GM12878 (cell line): ENCODE measurements around the gene CRYBA1.
A peak's percentile ranks its signal among the peaks of the same experiment; 100 is the strongest.

Source experiments
- EP300 ChIP-seq, 2 experiments: fragments of 150-350 bp in 1 of 2; IDR thresholded peaks; 2 replicates each; pipeline ENCODE4 v1.6.1; 2011 to 2012; ENCODE audit warnings: low read depth in 2 of 2, low read length in 2 of 2, borderline replicate concordance in 1 of 2, improper control_type of control experiment in 1 of 2, inconsistent platforms in 1 of 2; ENCODE audit not compliant: control insufficient read depth in 1 of 2
- MYC ChIP-seq: IDR thresholded peaks from 2 replicates; pipeline ENCODE4 v1.6.1; 2011; ENCODE audit warnings: mild to moderate bottlenecking, low read length, moderate library complexity, inconsistent platforms; ENCODE audit not compliant: insufficient read depth, insufficient replicate concordance, insufficient read length, severe bottlenecking
- PML ChIP-seq: IDR thresholded peaks from 2 replicates; pipeline ENCODE4 v1.6.1; 2012; ENCODE audit warnings: low read length, inconsistent platforms
- POLR2A ChIP-seq: IDR thresholded peaks from 2 replicates; pipeline ENCODE4 v1.6.1; 2011; ENCODE audit warnings: low read depth, mild to moderate bottlenecking, low read length
- STAT1 ChIP-seq: fragments of 450-650 bp; conservative IDR thresholded peaks from 2 replicates; pipeline ENCODE4 v1.6.1; 2014; ENCODE audit warnings: antibody characterized with exemption, mild to moderate bottlenecking
- SUPT20H ChIP-seq: IDR thresholded peaks from 2 replicates; pipeline ENCODE4 v1.6.1; 2011; ENCODE audit warnings: low read depth, mild to moderate bottlenecking, low read length, moderate library complexity, borderline replicate concordance; ENCODE audit not compliant: control insufficient read depth
- TF ChIP-seq, protein P1 (sequence below), 3 experiments: IDR thresholded peaks in 2 of 3; conservative IDR thresholded peaks in 1 of 3; 2 replicates each; pipeline ENCODE4 v1.5.1; 2011; ENCODE audit warnings: low read depth in 3 of 3, low read length in 3 of 3, mild to moderate bottlenecking in 3 of 3, control low read depth in 2 of 3, moderate library complexity in 2 of 3, inconsistent platforms in 1 of 3, mixed read lengths in 1 of 3; ENCODE audit not compliant: control insufficient read depth in 2 of 3, insufficient read depth in 1 of 3; ENCODE audit errors: extremely low read depth in 1 of 3
- TF ChIP-seq, protein P2 (sequence below): fragments of 450-650 bp; IDR thresholded peaks from 2 replicates; pipeline ENCODE4 v1.6.1; 2017; ENCODE audit warnings: mild to moderate bottlenecking

DNA sequence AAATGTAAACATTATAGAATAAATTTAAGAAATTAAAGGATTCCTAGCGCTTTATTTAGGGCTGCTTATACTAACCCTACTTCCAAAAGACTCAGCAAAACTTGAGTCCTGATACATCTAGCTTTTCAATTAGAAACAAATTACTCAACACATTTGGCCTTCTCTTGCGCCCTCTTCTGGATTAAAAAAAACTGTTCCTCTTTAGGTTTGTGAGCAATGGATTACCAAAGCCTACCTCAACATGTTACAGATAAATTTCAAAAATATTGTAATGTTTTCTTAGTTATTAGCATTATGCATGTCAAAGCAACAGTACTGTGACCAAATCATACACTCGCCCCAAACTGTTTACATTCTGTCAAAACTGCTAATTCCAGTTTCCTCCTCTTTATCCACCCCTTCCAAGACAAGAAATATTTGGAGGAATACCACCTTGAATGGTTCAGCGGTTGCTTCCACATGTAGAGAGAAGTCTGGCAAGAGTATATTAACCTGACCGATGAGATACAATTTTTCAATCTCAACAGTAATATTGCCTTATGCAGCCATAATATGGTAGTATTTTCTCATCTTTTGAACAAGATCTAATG, 44.6 kb downstream of the CRYBA1 start:
- no peak for TF ChIP-seq EP300 (IDR thresholded peaks at IDR 0.05; ENCODE audit: borderline replicate concordance in 1 of 2, control insufficient read depth in 1 of 2, low read depth in 2 of 2, low read length in 2 of 2)
- TF ChIP-seq MYC = no peak
- no peak for TF ChIP-seq POLR2A
- no peak for TF ChIP-seq PML
- TF ChIP-seq SUPT20H = no peak
- no peak for TF ChIP-seq STAT1
- TF ChIP-seq, protein P1, sequence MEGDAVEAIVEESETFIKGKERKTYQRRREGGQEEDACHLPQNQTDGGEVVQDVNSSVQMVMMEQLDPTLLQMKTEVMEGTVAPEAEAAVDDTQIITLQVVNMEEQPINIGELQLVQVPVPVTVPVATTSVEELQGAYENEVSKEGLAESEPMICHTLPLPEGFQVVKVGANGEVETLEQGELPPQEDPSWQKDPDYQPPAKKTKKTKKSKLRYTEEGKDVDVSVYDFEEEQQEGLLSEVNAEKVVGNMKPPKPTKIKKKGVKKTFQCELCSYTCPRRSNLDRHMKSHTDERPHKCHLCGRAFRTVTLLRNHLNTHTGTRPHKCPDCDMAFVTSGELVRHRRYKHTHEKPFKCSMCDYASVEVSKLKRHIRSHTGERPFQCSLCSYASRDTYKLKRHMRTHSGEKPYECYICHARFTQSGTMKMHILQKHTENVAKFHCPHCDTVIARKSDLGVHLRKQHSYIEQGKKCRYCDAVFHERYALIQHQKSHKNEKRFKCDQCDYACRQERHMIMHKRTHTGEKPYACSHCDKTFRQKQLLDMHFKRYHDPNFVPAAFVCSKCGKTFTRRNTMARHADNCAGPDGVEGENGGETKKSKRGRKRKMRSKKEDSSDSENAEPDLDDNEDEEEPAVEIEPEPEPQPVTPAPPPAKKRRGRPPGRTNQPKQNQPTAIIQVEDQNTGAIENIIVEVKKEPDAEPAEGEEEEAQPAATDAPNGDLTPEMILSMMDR (IDR thresholded peaks at IDR 0.05 in 2 of 3, conservative IDR thresholded peaks at IDR 0.05 in 1 of 3; ENCODE audit: control insufficient read depth in 2 of 3, extremely low read depth in 1 of 3, insufficient read depth in 1 of 3, low read depth in 3 of 3, low read length in 3 of 3) = peak; percentile 54 to 62 (median 62)
- TF ChIP-seq, protein P2, sequence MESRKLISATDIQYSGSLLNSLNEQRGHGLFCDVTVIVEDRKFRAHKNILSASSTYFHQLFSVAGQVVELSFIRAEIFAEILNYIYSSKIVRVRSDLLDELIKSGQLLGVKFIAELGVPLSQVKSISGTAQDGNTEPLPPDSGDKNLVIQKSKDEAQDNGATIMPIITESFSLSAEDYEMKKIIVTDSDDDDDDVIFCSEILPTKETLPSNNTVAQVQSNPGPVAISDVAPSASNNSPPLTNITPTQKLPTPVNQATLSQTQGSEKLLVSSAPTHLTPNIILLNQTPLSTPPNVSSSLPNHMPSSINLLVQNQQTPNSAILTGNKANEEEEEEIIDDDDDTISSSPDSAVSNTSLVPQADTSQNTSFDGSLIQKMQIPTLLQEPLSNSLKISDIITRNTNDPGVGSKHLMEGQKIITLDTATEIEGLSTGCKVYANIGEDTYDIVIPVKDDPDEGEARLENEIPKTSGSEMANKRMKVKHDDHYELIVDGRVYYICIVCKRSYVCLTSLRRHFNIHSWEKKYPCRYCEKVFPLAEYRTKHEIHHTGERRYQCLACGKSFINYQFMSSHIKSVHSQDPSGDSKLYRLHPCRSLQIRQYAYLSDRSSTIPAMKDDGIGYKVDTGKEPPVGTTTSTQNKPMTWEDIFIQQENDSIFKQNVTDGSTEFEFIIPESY = no peak
